Activated T-helper 1 cell treated with Interleukin-2 at 50 U/mL for 16 hours (primary cell): ENCODE data around the gene RASA3.
"Not testable (repeated sequence)": the region's sequence is repeated elsewhere in the genome, so short reads cannot be mapped to it uniquely, and the experiment has no call there.

Source experiments
- DNase-seq: peaks from one replicate; pipeline ENCODE4 v3.0.0-alpha.2; 2020; ENCODE audit warnings: low read depth

RASA3 gene

GRCh38 chr13:114100446-114101357 lies 31.7 kb downstream of the RASA3 start:
- DNase-seq = no peak

- DNase-seq = no peak
Measured at GRCh38 chr13:114099918-114100445, 32.4 kb downstream of the RASA3 start.

- DNase-seq = no peak
Measured at GRCh38 chr13:114099191-114099590, 33.2 kb downstream of the RASA3 start.

GRCh38 chr13:114098689-114099056 lies 33.8 kb downstream of the RASA3 start:
- not testable (repeated sequence) for DNase-seq

- no peak for DNase-seq
Measured at GRCh38 chr13:114097893-114098688, 34.3 kb downstream of the RASA3 start.

DNA sequence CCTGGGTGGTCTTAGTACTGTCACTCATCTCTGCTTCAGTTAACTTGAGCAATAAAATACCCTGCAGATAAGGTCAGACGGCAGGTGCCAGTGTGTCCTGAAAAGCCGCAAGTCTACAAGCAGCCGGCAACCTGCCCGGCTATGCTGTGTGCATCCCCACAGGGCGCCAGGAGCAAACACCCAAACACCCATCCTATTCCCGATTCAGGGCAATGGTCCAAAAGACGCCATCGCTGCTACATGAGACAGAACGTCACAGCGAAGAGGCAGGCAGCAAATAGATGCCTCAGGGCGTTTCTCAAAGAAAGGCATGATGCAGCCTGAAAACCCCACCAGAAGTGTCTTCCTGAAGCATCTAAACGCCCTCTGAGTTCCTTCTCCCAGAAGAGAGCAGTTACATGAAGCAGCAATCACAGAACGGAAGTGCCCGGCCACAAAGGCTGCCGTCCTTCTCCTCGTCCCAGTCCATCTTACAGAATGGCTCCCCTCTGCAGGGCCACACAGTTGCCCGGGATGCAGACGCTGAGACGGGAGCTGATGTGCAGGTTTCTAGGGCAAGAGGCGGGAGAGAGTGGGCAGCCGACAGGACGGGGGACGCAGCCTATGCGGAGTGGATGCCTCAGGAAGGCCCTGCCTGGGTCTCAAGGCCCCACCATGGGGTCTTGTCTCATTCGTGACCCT lies 35.1 kb downstream of the RASA3 start:
- no peak for DNase-seq

DNA sequence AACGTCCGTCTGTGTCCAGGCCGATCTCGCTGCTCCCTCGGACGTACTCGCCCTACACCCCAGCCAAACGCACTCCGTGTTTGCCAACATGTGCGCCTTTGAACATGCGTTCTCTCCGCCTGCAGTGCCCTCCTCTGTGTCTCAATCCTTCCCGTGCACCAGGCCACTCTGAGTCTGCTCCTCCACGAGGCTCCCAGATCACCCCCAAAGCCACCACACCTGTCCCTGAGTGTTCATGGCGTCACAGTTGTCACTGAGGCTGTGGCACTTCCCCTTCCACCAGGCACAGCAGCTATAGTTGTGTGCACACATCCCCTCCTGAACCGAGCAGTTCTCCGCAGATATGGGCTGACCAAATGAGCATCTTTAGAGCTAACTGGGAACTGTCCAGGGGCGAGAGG lies 35.6 kb downstream of the RASA3 start:
- DNase-seq = no peak

DNA sequence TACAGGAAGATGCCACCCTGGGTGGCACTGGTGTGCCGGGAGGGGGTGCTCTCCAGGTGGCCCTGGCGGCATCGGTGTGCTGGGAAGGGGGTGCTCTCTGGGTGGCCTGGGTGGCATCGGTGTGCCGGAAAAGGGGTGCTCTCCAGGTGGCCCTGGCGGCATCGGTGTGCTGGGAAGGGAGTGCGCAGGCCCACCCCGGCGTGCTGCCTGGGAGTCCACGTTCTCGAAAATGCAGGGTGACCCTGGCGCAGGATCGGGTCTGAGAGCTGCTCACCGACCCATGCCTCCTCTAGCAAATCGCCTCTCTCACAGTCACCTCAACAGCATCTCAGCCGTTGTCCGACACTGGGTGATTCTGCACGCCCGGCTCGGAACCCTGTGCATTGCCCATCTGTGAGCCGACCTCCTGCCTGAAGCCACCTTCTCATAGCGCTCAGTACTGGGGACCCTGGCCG lies 36.4 kb downstream of the RASA3 start:
- DNase-seq = no peak

GRCh38 chr13:114095486-114095885 lies 36.9 kb downstream of the RASA3 start:
- DNase-seq = no peak

DNA sequence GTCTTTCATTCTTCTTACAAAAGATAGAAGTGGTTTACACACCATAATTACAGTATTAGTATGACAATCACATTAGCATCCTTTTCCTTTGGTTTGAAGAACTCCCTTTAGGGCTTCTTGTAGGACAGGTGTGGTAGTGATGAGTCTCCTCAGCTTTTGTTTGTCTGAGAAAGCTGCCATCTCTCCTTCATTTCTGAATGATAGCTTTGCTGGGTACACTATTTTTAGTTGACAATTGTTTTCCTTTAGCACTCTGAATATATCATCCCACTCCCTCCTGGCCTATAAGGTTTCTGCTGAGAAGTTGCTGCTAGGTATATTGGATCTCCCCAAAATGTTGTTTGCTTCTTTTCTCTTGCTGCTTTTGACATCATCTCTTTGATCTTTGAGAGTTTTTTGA lies 39.3 kb downstream of the RASA3 start:
- DNase-seq = no peak

GRCh38 chr13:114092468-114092867 lies 40.0 kb downstream of the RASA3 start:
- DNase-seq = no peak

- DNase-seq = no peak
Measured at GRCh38 chr13:114090476-114090875, 41.9 kb downstream of the RASA3 start.

- DNase-seq = no peak
Measured at GRCh38 chr13:114089751-114090400, 42.5 kb downstream of the RASA3 start.

DNA sequence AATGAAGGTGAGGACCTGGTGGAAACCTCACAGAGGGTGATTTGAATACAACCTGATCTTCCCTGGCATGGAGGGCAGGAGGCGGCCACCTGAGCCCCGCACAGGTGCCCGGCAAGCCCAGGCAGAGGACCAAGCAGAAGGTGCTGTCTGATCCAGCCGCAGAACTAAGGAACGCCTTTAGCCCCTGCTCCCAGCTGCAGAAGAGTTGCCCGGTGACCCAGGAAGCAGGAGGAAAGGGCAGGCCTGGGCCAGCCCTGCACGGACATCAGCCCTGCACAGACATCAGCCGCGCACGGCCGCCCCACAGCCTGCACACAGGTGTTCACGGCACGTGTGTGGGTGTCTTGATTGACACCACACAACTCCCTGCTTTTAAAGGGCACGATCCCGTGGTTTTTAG lies 43.1 kb downstream of the RASA3 start:
- DNase-seq = no peak

GRCh38 chr13:114088863-114089262 lies 43.6 kb downstream of the RASA3 start:
- no peak for DNase-seq

- no peak for DNase-seq
Measured at GRCh38 chr13:114088234-114088633, 44.2 kb downstream of the RASA3 start.

- DNase-seq = no peak
Measured at GRCh38 chr13:114087430-114087829, 45.0 kb downstream of the RASA3 start.

GRCh38 chr13:114082849-114083645 lies 49.4 kb downstream of the RASA3 start:
- DNase-seq = no peak

DNA sequence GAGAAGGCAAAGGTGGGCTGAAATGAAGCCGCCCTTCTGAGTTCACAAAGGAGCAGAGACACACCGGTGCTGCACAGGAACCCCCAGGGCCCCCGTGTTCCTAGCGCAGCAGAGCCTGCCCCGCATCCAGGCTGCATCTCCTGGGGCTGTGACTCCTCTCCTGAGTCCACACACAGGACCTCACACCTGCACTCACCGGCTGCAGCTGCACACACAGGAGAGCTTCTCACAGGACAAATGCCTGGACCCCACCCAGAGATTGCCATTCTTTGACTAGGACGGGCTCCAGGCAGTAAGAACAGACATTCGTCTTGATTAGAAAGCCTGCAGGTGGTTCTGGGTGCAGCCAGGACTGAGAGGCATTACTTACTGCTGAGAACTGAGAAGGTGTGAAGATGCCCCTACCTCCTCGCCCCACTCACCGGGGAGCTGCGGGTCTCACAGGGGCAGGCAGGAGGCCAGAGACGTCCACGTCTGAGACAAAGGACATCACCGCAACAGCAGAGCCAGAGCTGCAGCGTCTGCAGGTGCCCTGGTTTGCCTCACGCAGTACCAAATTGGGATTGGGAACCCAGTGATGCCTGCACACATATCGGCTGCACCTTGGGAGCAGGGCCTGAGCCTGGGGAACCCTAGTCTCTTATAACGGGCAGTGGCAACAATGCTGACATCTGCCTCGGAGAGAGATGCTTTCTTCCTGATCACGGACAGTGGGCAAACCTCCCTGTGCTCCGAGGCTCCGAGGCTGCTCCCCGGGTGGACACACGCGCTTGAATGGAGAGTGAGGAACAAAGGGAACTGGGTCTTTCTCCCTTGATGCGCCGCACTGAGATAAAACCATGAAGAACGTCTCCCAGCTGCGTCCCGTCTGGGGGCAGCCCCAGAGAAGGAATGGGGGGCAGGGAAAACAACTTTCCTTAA lies 50.4 kb downstream of the RASA3 start:
- no peak for DNase-seq
